DND-41 (cell line): Measurements from ENCODE around the gene PSMD8.

ENCODE experiments used
- CTCF ChIP-seq: IDR thresholded peaks from 2 replicates; pipeline ENCODE4 v1.5.1; 2012; ENCODE audit warnings: borderline replicate concordance, low read length, moderate library complexity, mild to moderate bottlenecking; ENCODE audit not compliant: poor library complexity, severe bottlenecking; ENCODE audit errors: extremely low read depth
- EZH2 ChIP-seq: IDR thresholded peaks from 3 replicates; pipeline ENCODE4 v1.6.1; 2012; ENCODE audit warnings: borderline replicate concordance, low read depth, mild to moderate bottlenecking, moderate library complexity, low read length, inconsistent platforms; ENCODE audit not compliant: severe bottlenecking

DNA sequence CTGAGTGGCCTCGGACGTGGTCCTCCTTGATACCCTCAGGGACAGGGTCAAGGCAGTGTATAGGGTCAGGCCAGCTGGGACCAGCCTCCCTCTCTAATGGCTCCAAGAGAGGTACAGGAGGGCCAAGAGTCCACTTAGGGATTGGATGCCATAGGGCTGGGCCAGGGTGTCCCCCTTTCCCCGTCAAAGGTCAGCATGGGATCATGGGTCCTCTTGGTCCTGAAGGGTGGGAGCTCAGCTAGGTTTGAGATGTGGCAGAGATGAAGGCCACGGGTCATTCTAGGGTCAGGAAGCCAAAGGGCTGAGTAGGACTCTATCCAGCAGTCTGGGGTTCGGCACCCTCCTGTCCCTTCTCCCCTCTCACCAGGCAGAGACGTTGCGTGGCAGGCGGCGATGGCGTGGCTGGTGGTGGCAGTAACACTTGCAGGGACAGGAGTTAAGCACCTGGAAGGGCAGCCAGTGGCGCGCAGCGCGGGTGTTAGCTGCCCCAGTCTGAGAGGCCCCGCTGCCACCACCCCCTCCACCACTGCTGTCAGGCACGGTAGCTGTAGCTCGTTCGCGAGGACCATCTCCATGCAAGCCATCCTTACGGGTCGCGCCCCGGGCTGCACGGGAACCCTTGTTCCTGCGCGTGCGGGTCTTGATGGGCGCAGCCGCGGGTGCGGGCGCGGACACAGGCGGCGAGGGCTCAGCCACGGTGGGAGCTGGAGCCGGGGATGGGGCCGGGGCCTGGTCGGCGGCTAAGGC is 10.9 kb downstream of the PSMD8 start:
- TF ChIP-seq CTCF (no peak), EZH2 (no peak)
